Measurements from ENCODE around the gene SDR42E1. TPM values are rescaled to one million over a fixed set of nuclear protein-coding genes. Genes with fewer than 3 reads are reported as not detected.

SDR42E1 gene
- polyA plus RNA-seq, 2 of the 4 experiments (the other 2 are of a cell fraction): 1.7 to 5.2 TPM

- peak; percentile 73 to 75 for ATAC-seq
- peak; percentile 26 to 60 for DNase-seq (ENCODE audit: low read depth in 1 of 2, low spot score in 1 of 2)
- peaks cover 20% of the 10 kb centered on the region for H3K4me1 ChIP-seq
- H3K9me3 ChIP-seq: no peaks in the 10 kb centered on the region
- no peak overlapping the region; the same call in 2 of the 3 replicates for H3K4me3 ChIP-seq
- no peak for FAIRE-seq
- peak; percentile 63 to 80; a peak in 3 of 4 replicates for TF ChIP-seq CEBPB (IDR thresholded peaks at IDR 0.05)
- TF ChIP-seq RFX5 (IDR thresholded peaks at IDR 0.05): no peak
- TF ChIP-seq JUNB (IDR thresholded peaks at IDR 0.05): peak; percentile 24; the same call in 1 of the 2 replicates
- peak overlapping the region; percentile 67 for H3K4me2 ChIP-seq
- POLR2A ChIA-PET: interaction anchor here (1.5 kb wide), 1 partner anchor 172 kb away, joined by 4 read pairs; the partner anchor contains the start of gene MPHOSPH6
- CTCF ChIA-PET: interaction anchor here (0.6 to 4.2 kb wide), 14 partner anchors 10 to 1449 kb away, joined by 3 to 31 read pairs (median 4); partner anchors contain the start of gene SDR42E1
- H3K27ac ChIP-seq: peak overlapping the region; percentile 40 to 65; a peak in 5 of 6 replicates
- WGBS (ENCODE audit: missing lambda C conversion rate): 3% methylated on average over 2 of the region's 2 CpGs
These were observed 13.5 kb downstream of the SDR42E1 start for GRCh38 chr16:81997738-81998137.

GRCh38 chr16:81996664-81997509 lies 14.4 kb downstream of the SDR42E1 start:
- Histone ChIP-seq H3K27ac (peak overlapping the region; percentile 40 to 65), H3K9me3 (no peaks in the 10 kb centered on the region), H3K4me1 (peaks cover 20% of the 10 kb centered on the region), H3K4me2 (peak overlapping the region; percentile 67), H3K4me3 (no peak overlapping the region; the same call in 2 of the 3 replicates)
- 46% methylated on average over 11 of the region's 11 CpGs for WGBS (ENCODE audit: missing lambda C conversion rate)
- POLR2A ChIA-PET: interaction anchor here (1.5 kb wide), 1 partner anchor 173 kb away, joined by 4 read pairs; the partner anchor contains the start of gene MPHOSPH6
- CTCF ChIA-PET: interaction anchor here (0.6 to 4.2 kb wide), 18 partner anchors 9 to 233 kb away, joined by 3 to 31 read pairs (median 4); partner anchors contain the start of gene SDR42E1
- peak; percentile 87 to 90 for ATAC-seq
- DNase-seq (ENCODE audit: low read depth in 1 of 2, low spot score in 1 of 2): peak; percentile 51 to 58
- no peak for FAIRE-seq
- TF ChIP-seq PHF8 (IDR thresholded peaks at IDR 0.05; ENCODE audit: borderline replicate concordance, low read depth) (no peak), MYC (IDR thresholded peaks at IDR 0.05; ENCODE audit: borderline replicate concordance, low read length) (no peak), NFE2L2 (conservative IDR thresholded peaks at IDR 0.05; ENCODE audit: low read length) (no peak), RNF2 (IDR thresholded peaks at IDR 0.05; ENCODE audit: borderline replicate concordance, low read depth) (no peak), SMC3 (IDR thresholded peaks at IDR 0.05) (0 out of 3 replicates have a peak, but pooled peaks have one; percentile 20), PBX3 (IDR thresholded peaks at IDR 0.05) (no peak), CBX2 (IDR thresholded peaks at IDR 0.05; ENCODE audit: borderline replicate concordance, low read depth) (no peak), ZNF302 (CRISPR knock-in tag; IDR thresholded peaks at IDR 0.05) (no peak), HEYL (CRISPR knock-in tag; IDR thresholded peaks at IDR 0.05) (no peak), FOSL2 (IDR thresholded peaks at IDR 0.05) (no peak; the same call in 1 of the 2 replicates), FOSL2 (CRISPR knock-in tag; IDR thresholded peaks at IDR 0.05) (peak; percentile 78), RCOR1 (IDR thresholded peaks at IDR 0.05; ENCODE audit: low read depth, low read length) (no peak), EP300 (IDR thresholded peaks at IDR 0.05) (no peak), ZC3H11A (IDR thresholded peaks at IDR 0.05) (no peak), CHD2 (IDR thresholded peaks at IDR 0.05; ENCODE audit: low read length, partially characterized antibody) (no peak), RAD21 (conservative IDR thresholded peaks at IDR 0.05 in 1 of 2, IDR thresholded peaks at IDR 0.05 in 1 of 2) (peak in 1 of 2 experiments; percentile 17; a peak in 2 of 5 replicates), REST (IDR thresholded peaks at IDR 0.05) (no peak), CTCF (IDR thresholded peaks at IDR 0.05) (peak; percentile 32; the same call in 2 of the 3 replicates)
